Activated naive CD4-positive, alpha-beta T cell treated with Interleukin-2 at 50 U/mL for 16 hours (primary cell): ENCODE data around the gene HORMAD2.
"Not testable (repeated sequence)": the region's sequence is repeated elsewhere in the genome, so short reads cannot be mapped to it uniquely, and the experiment has no call there.

ENCODE experiments used
- DNase-seq: peaks from one replicate; pipeline ENCODE4 v3.0.0-alpha.2; 2020

HORMAD2 gene

GRCh38 chr22:30195245-30196140 is 115.2 kb downstream of the HORMAD2 start:
- no peak for DNase-seq

DNA sequence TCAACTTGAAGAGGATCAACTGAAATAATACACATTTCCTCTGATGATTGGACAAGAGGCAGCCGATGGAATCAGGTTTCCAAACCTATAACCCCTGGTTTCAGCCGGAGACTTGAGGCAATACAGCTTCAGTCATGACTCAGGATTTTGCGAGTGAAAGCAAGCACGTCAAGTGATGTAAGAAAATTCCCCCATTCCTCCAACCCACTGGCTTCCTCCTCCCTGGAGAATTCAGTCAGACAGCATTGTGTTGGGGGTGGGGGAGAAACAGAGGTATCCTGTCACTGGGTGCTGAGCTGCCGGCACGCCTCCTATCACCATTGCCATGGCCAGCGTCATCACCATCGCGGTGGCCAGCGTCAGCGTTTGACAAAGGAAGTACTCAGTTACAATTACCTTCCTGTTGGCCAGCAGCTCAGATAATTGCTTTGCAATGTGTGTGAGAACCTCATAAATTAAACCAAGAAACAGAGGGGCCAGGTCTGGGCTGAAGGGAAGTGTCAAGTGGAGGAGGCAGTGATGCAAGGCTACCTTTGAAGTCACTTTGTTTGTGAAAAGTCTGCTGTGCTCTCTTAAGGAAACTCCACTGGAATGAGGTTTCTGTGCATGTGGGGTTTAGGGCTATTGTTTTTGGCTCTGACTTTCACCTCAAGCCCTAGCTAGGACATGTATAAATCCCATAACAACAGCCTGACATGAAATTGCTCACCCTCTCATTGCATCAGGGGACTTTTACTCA is 116.0 kb downstream of the HORMAD2 start:
- DNase-seq = peak; percentile 71

GRCh38 chr22:30196880-30197336 is 116.6 kb downstream of the HORMAD2 start:
- no peak for DNase-seq

GRCh38 chr22:30197389-30197788 is 117.1 kb downstream of the HORMAD2 start:
- no peak for DNase-seq

- no peak for DNase-seq
These were observed 118.0 kb downstream of the HORMAD2 start for GRCh38 chr22:30198152-30198825.

DNA sequence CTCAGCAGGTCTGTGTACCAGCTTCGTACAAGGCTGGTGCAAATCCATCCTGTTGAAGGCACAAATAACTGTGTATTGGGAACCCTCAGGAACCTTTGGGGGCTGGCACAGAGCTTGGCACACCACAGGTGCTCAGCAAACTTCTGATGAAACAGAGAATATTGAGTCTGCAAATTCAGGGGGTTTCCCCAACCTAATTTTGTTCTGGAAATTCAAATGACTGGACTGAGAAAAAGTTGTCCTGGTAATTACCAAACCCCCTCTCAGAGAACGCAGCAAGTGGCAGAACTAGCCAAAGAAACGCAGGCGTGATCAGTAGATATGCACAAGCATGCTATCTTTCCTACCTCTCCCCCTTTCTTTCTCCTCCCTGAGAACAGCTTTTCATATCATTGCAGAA is 118.7 kb downstream of the HORMAD2 start:
- DNase-seq = no peak

GRCh38 chr22:30200905-30201304 is 120.6 kb downstream of the HORMAD2 start:
- not testable (repeated sequence) for DNase-seq

- DNase-seq = no peak
These were observed 121.7 kb downstream of the HORMAD2 start for GRCh38 chr22:30201945-30202344.

DNA sequence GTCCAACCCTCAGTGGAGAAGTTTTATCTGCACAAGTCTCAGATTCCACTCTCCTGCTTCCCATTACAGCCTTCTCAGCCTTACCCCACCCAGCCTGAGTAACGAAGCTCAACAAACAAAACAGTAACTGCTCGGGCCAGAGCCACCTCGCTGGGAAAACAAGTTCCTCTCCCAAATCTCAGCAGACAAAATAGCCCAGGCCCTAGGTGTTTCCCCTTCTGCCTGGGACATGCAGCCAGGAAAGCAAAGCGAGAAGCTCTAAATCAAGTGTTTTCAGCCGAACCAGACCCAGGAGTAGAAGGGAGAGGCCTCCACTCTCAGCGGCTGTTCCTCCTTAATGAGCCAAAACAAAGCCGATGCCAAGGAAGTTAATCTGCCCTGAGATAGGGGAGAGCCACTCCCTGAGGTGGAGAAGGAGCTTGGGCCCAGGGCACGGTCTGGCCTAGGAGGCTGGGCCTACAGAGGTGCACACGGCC is 122.3 kb downstream of the HORMAD2 start:
- no peak for DNase-seq

GRCh38 chr22:30204015-30204741 is 123.9 kb downstream of the HORMAD2 start:
- DNase-seq = no peak

GRCh38 chr22:30204742-30205111 is 124.5 kb downstream of the HORMAD2 start:
- DNase-seq = no peak

- DNase-seq = no peak
These were observed 125.2 kb downstream of the HORMAD2 start for GRCh38 chr22:30205281-30206115.

DNA sequence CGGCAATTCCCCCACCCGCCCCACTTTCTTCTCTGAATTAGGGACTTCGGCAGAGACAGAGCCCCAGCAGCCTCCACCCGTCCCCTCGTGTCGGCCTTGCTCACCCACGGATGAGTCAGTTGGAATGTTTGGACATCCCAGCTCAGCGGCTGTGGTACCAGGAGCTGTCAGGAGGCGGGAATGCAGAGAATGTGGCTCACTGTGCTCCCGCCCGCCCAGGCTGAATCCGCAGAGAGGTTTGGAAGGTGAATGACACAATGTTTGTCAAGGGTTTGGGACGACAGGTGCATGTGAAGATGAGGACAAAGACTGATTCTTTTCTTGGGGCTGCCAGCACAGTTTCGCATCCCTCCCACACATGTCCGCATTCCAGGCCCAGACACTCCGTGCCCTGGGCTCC is 126.7 kb downstream of the HORMAD2 start:
- no peak for DNase-seq

DNA sequence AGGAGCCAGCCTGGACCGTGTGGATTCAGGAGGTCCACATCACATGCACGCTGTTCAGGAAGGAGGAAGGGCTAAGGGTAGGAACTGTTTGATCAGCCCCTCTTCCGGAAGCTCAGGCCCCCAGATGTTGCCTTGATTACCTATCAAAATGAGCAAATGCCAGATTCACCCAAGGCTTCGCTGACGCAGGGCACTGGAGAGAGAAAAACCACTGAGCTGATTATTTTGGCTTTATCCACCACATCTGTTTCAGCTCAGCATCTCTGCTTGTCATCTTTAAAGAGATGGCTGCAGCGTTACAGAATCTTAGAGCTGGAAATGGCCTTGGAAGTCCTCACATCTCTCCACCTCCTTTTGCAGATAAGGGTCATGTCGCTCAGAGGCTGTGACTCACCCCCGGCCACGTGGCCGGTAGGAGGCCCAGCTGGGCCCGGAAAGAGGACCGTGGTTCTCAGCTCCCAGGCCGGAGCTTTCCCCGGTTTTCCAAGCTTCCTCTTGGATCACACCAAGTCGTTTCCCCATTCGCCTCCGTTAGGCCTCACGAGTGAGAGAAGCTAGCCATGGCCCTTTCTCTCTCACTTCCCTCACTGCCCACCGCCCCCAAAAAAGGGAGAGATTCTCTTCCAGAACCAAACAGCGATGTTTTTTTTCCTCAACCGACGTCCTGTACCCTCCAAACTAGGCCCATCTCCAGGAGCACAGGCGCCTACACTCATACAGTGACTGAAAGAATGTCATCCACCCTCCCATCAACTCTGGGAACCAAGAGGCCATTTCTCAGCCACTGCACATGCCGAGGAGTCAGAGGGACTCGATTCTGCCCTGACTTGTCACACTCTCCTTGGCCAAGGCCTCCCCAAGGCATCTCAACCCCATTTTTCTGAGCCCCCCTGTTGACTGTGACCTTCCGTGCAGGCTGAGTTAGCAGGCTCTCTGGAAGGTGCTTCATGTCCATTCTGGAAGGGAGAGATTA is 128.7 kb downstream of the HORMAD2 start:
- DNase-seq = no peak

GRCh38 chr22:30209642-30210041 is 129.4 kb downstream of the HORMAD2 start:
- DNase-seq = no peak

- DNase-seq = no peak
These were observed 130.1 kb downstream of the HORMAD2 start for GRCh38 chr22:30210235-30210909.

GRCh38 chr22:30211124-30211820 is 131.0 kb downstream of the HORMAD2 start:
- DNase-seq = no peak

DNA sequence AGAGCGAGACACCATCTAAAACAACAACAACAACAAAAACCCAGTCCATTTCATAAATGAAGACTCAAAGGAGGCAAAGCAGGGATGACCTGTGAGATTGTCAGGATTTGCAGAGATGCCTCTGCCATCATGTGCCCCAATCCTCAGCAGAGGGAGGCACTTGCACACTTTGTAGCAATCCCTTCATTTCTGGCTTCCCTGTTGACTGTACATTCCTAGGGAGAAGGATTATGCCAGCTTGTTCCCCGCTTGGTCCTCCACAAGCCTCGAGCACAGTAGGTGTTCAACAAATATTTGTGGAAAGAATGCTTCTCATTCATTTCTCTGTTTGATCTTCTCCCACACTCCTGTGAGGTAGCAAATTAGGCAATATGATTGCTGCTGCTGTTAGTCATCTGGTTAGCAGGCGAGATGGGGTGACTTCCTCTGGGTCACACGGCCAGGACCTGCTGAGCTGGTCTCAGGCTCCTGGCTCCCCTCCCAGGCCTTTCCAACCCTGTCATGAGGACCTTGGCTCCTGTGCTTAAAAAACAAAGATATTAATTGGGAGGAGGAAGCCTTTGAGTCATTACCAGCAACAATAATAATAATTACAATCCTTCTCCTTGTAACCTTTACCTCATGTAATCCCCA is 132.2 kb downstream of the HORMAD2 start:
- DNase-seq = no peak

DNA sequence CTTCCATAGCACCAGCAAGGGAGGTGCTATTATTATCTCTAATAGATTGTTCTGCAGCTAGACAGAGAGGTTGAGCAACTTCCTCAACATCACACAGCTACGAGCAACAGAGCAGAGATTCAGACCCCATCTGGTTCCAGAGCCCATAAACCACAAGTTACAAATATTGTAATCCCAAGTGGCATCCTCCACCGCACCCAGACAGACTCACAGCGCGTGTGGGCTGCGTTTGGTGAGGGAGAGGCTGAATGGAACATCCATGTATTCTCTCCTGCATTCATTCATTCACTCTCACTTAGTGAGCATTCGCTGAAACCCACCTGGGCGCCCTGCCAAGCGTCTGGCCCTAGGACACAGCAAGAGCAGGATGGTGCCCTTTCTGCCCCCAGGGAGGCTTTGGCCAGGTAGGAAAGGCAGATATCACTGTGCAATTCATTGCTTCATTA is 132.8 kb downstream of the HORMAD2 start:
- DNase-seq = no peak
